GM23338 (cell line): Measurements from ENCODE around the gene SACS. TPM values are rescaled to one million over a fixed set of nuclear protein-coding genes. Genes with fewer than 3 reads are reported as not detected.

ENCODE experiments used
- ATAC-seq: fragments of 200-7000 bp; cut with Tn5 transposase; 3 replicates; pipeline ENCODE4 v1.9.1; 2020
- DNase-seq: peaks from one replicate; pipeline ENCODE4 v3.0.0-alpha.2; 2015; ENCODE audit warnings: low spot score
- H2AFZ ChIP-seq: fragments of 200-600 bp; sonication (generic); 2 replicates; pipeline ENCODE4 v1.8.0; 2016; ENCODE audit warnings: antibody characterized with exemption, mild to moderate bottlenecking, moderate library complexity
- H3F3A ChIP-seq: fragments of 200-600 bp; sonication (generic); replicated peaks from 2 replicates; pipeline ENCODE4 v1.8.0; 2017; ENCODE audit warnings: antibody characterized with exemption, mixed run types, low read depth
- H3K27ac ChIP-seq: fragments of 200-600 bp; sonication (generic); 2 replicates; pipeline ENCODE4 v1.6.1; 2016; ENCODE audit warnings: low read depth
- H3K27me3 ChIP-seq: fragments of 200-600 bp; sonication (generic); 2 replicates; pipeline ENCODE4 v1.8.0; 2016; ENCODE audit warnings: mild to moderate bottlenecking, mixed run types, moderate library complexity; ENCODE audit not compliant: insufficient read depth
- H3K36me3 ChIP-seq: fragments of 200-600 bp; sonication (generic); 2 replicates; pipeline ENCODE4 v1.8.0; 2016; ENCODE audit warnings: mild to moderate bottlenecking; ENCODE audit not compliant: insufficient read depth
- H3K4me1 ChIP-seq: fragments of 200-600 bp; sonication (generic); 2 replicates; pipeline ENCODE4 v1.8.0; 2016; ENCODE audit warnings: mild to moderate bottlenecking, moderate library complexity; ENCODE audit not compliant: insufficient read depth
- H3K4me2 ChIP-seq: fragments of 200-600 bp; sonication (generic); 2 replicates; pipeline ENCODE4 v1.7.1; 2017; ENCODE audit warnings: mixed run types
- H3K4me3 ChIP-seq: fragments of 200-600 bp; sonication (generic); 2 replicates; pipeline ENCODE4 v1.6.1; 2016; ENCODE audit warnings: mixed run types
- H3K79me2 ChIP-seq: fragments of 200-600 bp; sonication (generic); replicated peaks from 2 replicates; pipeline ENCODE4 v1.8.0; 2017; ENCODE audit warnings: mild to moderate bottlenecking; ENCODE audit not compliant: insufficient read depth
- H3K9me2 ChIP-seq: fragments of 200-600 bp; sonication (generic); 2 replicates; pipeline ENCODE4 v1.8.0; 2017; ENCODE audit not compliant: insufficient read depth
- H4K20me1 ChIP-seq: fragments of 200-600 bp; sonication (generic); replicated peaks from 2 replicates; pipeline ENCODE4 v1.8.0; 2017; ENCODE audit warnings: mild to moderate bottlenecking; ENCODE audit not compliant: insufficient read depth
- H3K27ac Mint-ChIP-seq: 2 replicates; pipeline ENCODE4 v1.8.0; 2020; ENCODE audit warnings: inconsistent platforms, mild to moderate bottlenecking, moderate library complexity, mixed read lengths
- H3K27me3 Mint-ChIP-seq: 3 replicates; pipeline ENCODE4 v1.8.0; 2022; ENCODE audit warnings: low read depth, mild to moderate bottlenecking, moderate library complexity, mixed read lengths, inconsistent platforms; ENCODE audit not compliant: insufficient read depth, poor library complexity
- H3K36me3 Mint-ChIP-seq: 3 replicates; pipeline ENCODE4 v1.8.0; 2021; ENCODE audit warnings: low read depth, mild to moderate bottlenecking, inconsistent platforms, moderate library complexity, mixed read lengths
- H3K4me1 Mint-ChIP-seq: 3 replicates; pipeline ENCODE4 v1.8.0; 2020; ENCODE audit warnings: mild to moderate bottlenecking, inconsistent platforms, mixed read lengths
- H3K4me3 Mint-ChIP-seq: 3 replicates; pipeline ENCODE4 v1.8.0; 2021; ENCODE audit warnings: moderate library complexity, mild to moderate bottlenecking, inconsistent platforms, mixed read lengths
- H3K9me3 Mint-ChIP-seq: 3 replicates; pipeline ENCODE4 v1.8.0; 2020; ENCODE audit warnings: moderate library complexity, mild to moderate bottlenecking, inconsistent platforms, mixed read lengths
- EZH2 ChIP-seq: fragments of 200-600 bp; sonication (generic); IDR thresholded peaks from one replicate; pipeline ENCODE4 v1.8.0; 2017; ENCODE audit warnings: antibody characterized with exemption, mild to moderate bottlenecking, low read depth; ENCODE audit not compliant: unreplicated experiment
- EZH2phosphoT487 ChIP-seq: fragments of 200-600 bp; sonication (generic); IDR thresholded peaks from one replicate; pipeline ENCODE4 v1.8.1; 2018; ENCODE audit warnings: antibody characterized with exemption; ENCODE audit not compliant: unreplicated experiment
- NANOG ChIP-seq: IDR thresholded peaks from 2 replicates; pipeline ENCODE4 v1.6.1; 2016; ENCODE audit warnings: antibody characterized with exemption, borderline replicate concordance
- ZNF462 ChIP-seq: fragments of 250-450 bp; sonication (Bioruptor Pico); IDR thresholded peaks from 2 replicates; pipeline ENCODE4 v1.5.0; 2020; ENCODE audit warnings: mild to moderate bottlenecking, moderate library complexity
- polyA plus RNA-seq: library from polyadenylated mRNA; unstranded; fragments of >200 nt; fragmentation: Nextera tagmentation; extraction: Ambion mirVana; gene quantifications from 2 replicates; pipeline ENCODE4 v1.2.1, GENCODE V29; 2016
- total RNA-seq: library from RNA; depleted of rRNA; stranded (reverse); fragments of >200 nt; shearing (Covaris generic); gene quantifications from 2 replicates; pipeline ENCODE4 v1.2.3, GENCODE V29; 2014
- TF ChIP-seq, protein P1 (sequence below): IDR thresholded peaks from one replicate; pipeline ENCODE4 v1.6.1; 2018; ENCODE audit warnings: antibody characterized with exemption; ENCODE audit not compliant: unreplicated experiment

The SACS gene
- total and polyA plus RNA-seq, 2 experiments from 2014 or later, result 13.8 to 58.7 TPM

- TF ChIP-seq ZNF462, result no peak
These were observed 34.2 kb downstream of the SACS start (continued) for GRCh38 chr13:23399347-23399746.

GRCh38 chr13:23394821-23395220 lies 38.7 kb downstream of the SACS start:
- Mint-ChIP-seq H3K27ac (no peak overlapping the region), H3K27me3 (peaks cover 9% of the 10 kb centered on the region), H3K4me3 (no peak overlapping the region), H3K36me3 (peaks cover 20% of the 10 kb centered on the region), H3K4me1 (no peaks in the 10 kb centered on the region; the same call in 2 of the 3 replicates), H3K9me3 (peaks cover 16% of the 10 kb centered on the region)
- TF ChIP-seq NANOG, result no peak
- no peak for TF ChIP-seq EZH2phosphoT487
- TF ChIP-seq, protein P1, sequence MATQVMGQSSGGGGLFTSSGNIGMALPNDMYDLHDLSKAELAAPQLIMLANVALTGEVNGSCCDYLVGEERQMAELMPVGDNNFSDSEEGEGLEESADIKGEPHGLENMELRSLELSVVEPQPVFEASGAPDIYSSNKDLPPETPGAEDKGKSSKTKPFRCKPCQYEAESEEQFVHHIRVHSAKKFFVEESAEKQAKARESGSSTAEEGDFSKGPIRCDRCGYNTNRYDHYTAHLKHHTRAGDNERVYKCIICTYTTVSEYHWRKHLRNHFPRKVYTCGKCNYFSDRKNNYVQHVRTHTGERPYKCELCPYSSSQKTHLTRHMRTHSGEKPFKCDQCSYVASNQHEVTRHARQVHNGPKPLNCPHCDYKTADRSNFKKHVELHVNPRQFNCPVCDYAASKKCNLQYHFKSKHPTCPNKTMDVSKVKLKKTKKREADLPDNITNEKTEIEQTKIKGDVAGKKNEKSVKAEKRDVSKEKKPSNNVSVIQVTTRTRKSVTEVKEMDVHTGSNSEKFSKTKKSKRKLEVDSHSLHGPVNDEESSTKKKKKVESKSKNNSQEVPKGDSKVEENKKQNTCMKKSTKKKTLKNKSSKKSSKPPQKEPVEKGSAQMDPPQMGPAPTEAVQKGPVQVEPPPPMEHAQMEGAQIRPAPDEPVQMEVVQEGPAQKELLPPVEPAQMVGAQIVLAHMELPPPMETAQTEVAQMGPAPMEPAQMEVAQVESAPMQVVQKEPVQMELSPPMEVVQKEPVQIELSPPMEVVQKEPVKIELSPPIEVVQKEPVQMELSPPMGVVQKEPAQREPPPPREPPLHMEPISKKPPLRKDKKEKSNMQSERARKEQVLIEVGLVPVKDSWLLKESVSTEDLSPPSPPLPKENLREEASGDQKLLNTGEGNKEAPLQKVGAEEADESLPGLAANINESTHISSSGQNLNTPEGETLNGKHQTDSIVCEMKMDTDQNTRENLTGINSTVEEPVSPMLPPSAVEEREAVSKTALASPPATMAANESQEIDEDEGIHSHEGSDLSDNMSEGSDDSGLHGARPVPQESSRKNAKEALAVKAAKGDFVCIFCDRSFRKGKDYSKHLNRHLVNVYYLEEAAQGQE, result no peak
- no peak for TF ChIP-seq EZH2
- peaks cover 6% of the 10 kb centered on the region; the same call in 1 of the 2 replicates for H3K9me2 ChIP-seq
- H2AFZ ChIP-seq, result no peak overlapping the region
- no peaks in the 10 kb centered on the region for H3K79me2 ChIP-seq
- no peaks in the 10 kb centered on the region for H3K4me1 ChIP-seq
- H3K36me3 ChIP-seq, result peaks cover 1% of the 10 kb centered on the region; the same call in 1 of the 2 replicates
- H3K27me3 ChIP-seq, result no peaks in the 10 kb centered on the region
- H4K20me1 ChIP-seq, result no peaks in the 10 kb centered on the region
- no peak for DNase-seq
- no peak overlapping the region for H3K27ac ChIP-seq
- H3K4me2 ChIP-seq, result no peak overlapping the region
- no peak for ATAC-seq
- no peaks in the 10 kb centered on the region for H3F3A ChIP-seq
- no peak overlapping the region for H3K4me3 ChIP-seq
